Osteoblast (primary cell): Measurements from ENCODE around the gene PLXNA4. TPM values are rescaled to one million over a fixed set of nuclear protein-coding genes. Genes with fewer than 3 reads are reported as not detected.
A peak's percentile ranks its signal among the peaks of the same experiment; 100 is the strongest.

Experiments
- DNase-seq: peaks from one replicate; pipeline ENCODE4 v3.0.0; 2011; ENCODE audit warnings: low spot score, mixed read lengths; ENCODE audit not compliant: insufficient read length; ENCODE audit errors: missing footprints
- H2AFZ ChIP-seq: 2 replicates; pipeline ENCODE4 v1.6.0; 2011; ENCODE audit warnings: mild to moderate bottlenecking, low read length
- H3K27ac ChIP-seq: 2 replicates; pipeline ENCODE4 v1.5.1; 2011; ENCODE audit warnings: mild to moderate bottlenecking, low read depth, low read length, moderate library complexity
- H3K27me3 ChIP-seq: 2 replicates; pipeline ENCODE4 v1.6.0; 2012; ENCODE audit warnings: mild to moderate bottlenecking, control low read depth, inconsistent platforms, low read length, moderate library complexity; ENCODE audit not compliant: insufficient read depth
- H3K36me3 ChIP-seq: 2 replicates; pipeline ENCODE4 v1.5.1; 2011; ENCODE audit warnings: mild to moderate bottlenecking, low read length, control low read depth, moderate library complexity; ENCODE audit not compliant: insufficient read depth
- H3K4me1 ChIP-seq: 2 replicates; pipeline ENCODE4 v1.5.1; 2011; ENCODE audit warnings: mild to moderate bottlenecking, low read length, control low read depth, moderate library complexity; ENCODE audit not compliant: insufficient read depth
- H3K4me2 ChIP-seq: 2 replicates; pipeline ENCODE4 v1.6.0; 2011; ENCODE audit warnings: mild to moderate bottlenecking, low read length; ENCODE audit not compliant: insufficient read depth
- H3K4me3 ChIP-seq: fragments of 200-600 bp; sonication (generic); 3 replicates; pipeline ENCODE4 v1.5.1; 2012; ENCODE audit warnings: mild to moderate bottlenecking, low read length, inconsistent platforms; ENCODE audit not compliant: insufficient read depth
- H3K79me2 ChIP-seq: 2 replicates; pipeline ENCODE4 v1.6.0; 2012; ENCODE audit warnings: mild to moderate bottlenecking, low read length, control low read depth, inconsistent platforms; ENCODE audit not compliant: insufficient read depth
- H3K9me3 ChIP-seq: 2 replicates; pipeline ENCODE4 v1.5.1; 2011; ENCODE audit warnings: low read depth, low read length, control low read depth
- H4K20me1 ChIP-seq: 2 replicates; pipeline ENCODE4 v1.6.0; 2012; ENCODE audit warnings: mild to moderate bottlenecking, low read length, control low read depth; ENCODE audit not compliant: insufficient read depth
- total RNA-seq: library from RNA; depleted of rRNA; stranded (reverse); fragments of >200 nt; gene quantifications from 2 replicates; pipeline ENCODE4 v1.2.3, GENCODE V29; 2012
- TF ChIP-seq, protein P1 (sequence below): IDR thresholded peaks from 2 replicates; pipeline ENCODE4 v1.5.1; 2011; ENCODE audit warnings: mild to moderate bottlenecking, low read depth, low read length, moderate library complexity; ENCODE audit errors: extremely low read depth

The PLXNA4 gene
- total RNA-seq, 1 donor = 4.3 TPM

DNA sequence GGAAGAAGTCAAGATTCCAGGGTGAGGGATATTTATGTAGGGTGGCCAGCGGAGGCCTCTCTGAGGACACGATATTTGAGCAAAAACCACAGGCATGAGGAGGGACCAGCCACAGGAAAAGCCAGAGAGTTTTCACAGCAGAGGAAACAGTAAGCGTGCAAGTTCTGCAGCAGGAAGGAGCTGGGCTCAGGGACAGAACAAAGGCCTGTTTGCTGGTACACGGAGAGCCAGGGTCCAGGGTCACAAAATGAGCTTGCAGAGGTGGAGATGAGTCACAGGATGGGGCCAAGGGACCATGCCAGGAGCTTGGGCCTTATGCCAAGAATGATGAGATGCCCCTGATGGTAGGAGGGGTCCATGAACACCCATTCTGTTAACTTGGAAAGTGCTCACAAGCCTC is 283.5 kb downstream of the PLXNA4 start:
- TF ChIP-seq, protein P1, sequence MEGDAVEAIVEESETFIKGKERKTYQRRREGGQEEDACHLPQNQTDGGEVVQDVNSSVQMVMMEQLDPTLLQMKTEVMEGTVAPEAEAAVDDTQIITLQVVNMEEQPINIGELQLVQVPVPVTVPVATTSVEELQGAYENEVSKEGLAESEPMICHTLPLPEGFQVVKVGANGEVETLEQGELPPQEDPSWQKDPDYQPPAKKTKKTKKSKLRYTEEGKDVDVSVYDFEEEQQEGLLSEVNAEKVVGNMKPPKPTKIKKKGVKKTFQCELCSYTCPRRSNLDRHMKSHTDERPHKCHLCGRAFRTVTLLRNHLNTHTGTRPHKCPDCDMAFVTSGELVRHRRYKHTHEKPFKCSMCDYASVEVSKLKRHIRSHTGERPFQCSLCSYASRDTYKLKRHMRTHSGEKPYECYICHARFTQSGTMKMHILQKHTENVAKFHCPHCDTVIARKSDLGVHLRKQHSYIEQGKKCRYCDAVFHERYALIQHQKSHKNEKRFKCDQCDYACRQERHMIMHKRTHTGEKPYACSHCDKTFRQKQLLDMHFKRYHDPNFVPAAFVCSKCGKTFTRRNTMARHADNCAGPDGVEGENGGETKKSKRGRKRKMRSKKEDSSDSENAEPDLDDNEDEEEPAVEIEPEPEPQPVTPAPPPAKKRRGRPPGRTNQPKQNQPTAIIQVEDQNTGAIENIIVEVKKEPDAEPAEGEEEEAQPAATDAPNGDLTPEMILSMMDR = no peak
- Histone ChIP-seq H3K27me3 (no peaks in the 10 kb centered on the region), H3K4me3 (no peak overlapping the region), H3K9me3 (no peaks in the 10 kb centered on the region), H2AFZ (no peak overlapping the region), H3K79me2 (no peaks in the 10 kb centered on the region), H3K27ac (no peak overlapping the region), H3K4me1 (peaks cover 7% of the 10 kb centered on the region), H3K36me3 (no peaks in the 10 kb centered on the region), H4K20me1 (no peaks in the 10 kb centered on the region), H3K4me2 (no peak overlapping the region)
- DNase-seq = peak; percentile 75

DNA sequence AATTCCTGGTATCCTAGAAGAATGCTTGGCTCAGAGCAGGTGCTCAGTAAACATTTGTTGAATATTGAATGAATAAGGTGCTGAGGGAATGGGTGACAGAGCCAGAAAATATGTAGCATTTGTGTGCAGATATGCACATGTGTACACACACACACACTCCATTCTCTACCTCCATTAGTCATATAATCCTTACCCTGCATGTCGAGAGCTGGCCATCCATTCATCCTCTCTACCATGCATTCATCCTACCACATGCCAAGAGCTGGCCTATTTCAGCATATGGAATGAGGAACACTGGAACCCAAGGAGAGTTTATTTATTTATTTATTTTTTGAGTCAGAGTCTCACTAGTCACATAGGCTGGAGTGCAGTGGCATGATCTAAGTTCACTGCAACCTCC is 284.8 kb downstream of the PLXNA4 start:
- Histone ChIP-seq H3K4me2 (no peak overlapping the region), H3K4me1 (peaks cover 7% of the 10 kb centered on the region), H3K4me3 (no peak overlapping the region), H3K9me3 (no peaks in the 10 kb centered on the region), H3K36me3 (no peaks in the 10 kb centered on the region), H3K27me3 (no peaks in the 10 kb centered on the region), H4K20me1 (no peaks in the 10 kb centered on the region), H2AFZ (no peak overlapping the region), H3K79me2 (no peaks in the 10 kb centered on the region), H3K27ac (no peak overlapping the region)
- TF ChIP-seq, protein P1 = no peak
- no peak for DNase-seq

DNA sequence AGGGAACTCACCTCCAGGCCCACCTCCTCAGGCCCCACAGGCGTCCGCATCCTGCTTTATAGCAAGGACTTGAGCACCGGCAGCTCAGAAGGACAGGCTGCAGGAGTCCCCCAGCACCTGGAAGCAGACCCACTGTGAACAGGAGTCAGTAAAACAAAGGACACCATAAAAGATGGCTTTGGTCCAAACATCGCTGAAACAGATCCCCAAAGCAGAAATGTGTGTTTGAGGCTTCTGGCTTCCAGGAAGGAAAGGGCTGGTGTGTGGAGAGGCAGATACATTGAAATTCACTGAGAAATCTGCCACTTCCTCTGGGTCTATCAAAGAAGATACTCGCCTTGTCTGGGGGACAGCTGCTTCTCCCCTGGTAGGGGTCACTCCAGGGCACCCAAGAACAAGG is 286.2 kb downstream of the PLXNA4 start:
- no peak overlapping the region for H2AFZ ChIP-seq
- DNase-seq = no peak
- TF ChIP-seq, protein P1 = no peak
- no peak overlapping the region for H3K4me3 ChIP-seq
- no peak overlapping the region for H3K4me2 ChIP-seq
- H3K27me3 ChIP-seq = no peaks in the 10 kb centered on the region
- no peak overlapping the region for H3K27ac ChIP-seq
- no peaks in the 10 kb centered on the region for H3K79me2 ChIP-seq
- no peaks in the 10 kb centered on the region for H3K36me3 ChIP-seq
- H4K20me1 ChIP-seq = peaks cover 2% of the 10 kb centered on the region
- no peaks in the 10 kb centered on the region for H3K9me3 ChIP-seq
- peaks cover 7% of the 10 kb centered on the region for H3K4me1 ChIP-seq

DNA sequence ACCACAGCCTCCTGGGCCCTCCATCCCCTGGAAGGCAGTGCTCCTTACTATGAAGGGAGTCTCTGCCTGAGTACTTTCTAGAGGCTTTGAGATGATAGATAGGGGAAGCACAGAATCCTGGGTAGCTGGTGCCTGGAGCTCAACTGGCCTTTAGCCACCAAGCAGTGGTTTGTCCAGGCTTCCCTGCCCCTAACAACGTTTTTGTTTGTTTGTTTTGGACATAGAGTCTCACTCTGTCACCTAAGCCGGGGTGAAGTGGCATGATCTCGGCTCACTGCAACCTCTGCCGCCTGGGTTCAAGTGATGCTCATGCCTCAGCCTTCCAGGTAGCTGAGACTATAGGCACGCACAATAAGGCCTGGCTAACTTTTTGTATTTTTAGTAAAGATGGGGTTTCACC is 289.4 kb downstream of the PLXNA4 start:
- no peak for DNase-seq
- peaks cover 2% of the 10 kb centered on the region for H4K20me1 ChIP-seq

More for the DNA sequence above, 289.4 kb downstream of the PLXNA4 start:
- H3K4me1 ChIP-seq = no peaks in the 10 kb centered on the region
- TF ChIP-seq, protein P1 = no peak
- no peaks in the 10 kb centered on the region for H3K79me2 ChIP-seq
- H3K27ac ChIP-seq = no peak overlapping the region
- H3K27me3 ChIP-seq = no peaks in the 10 kb centered on the region
- H3K9me3 ChIP-seq = no peaks in the 10 kb centered on the region
- H3K4me2 ChIP-seq = no peak overlapping the region
- no peak overlapping the region for H3K4me3 ChIP-seq
- H2AFZ ChIP-seq = no peak overlapping the region
- H3K36me3 ChIP-seq = no peaks in the 10 kb centered on the region
